Measurements from ENCODE around the gene TOMM20.
"Not testable (repeated sequence)": the region's sequence is repeated elsewhere in the genome, so short reads cannot be mapped to it uniquely, and the experiment has no call there.

The TOMM20 gene

DNA sequence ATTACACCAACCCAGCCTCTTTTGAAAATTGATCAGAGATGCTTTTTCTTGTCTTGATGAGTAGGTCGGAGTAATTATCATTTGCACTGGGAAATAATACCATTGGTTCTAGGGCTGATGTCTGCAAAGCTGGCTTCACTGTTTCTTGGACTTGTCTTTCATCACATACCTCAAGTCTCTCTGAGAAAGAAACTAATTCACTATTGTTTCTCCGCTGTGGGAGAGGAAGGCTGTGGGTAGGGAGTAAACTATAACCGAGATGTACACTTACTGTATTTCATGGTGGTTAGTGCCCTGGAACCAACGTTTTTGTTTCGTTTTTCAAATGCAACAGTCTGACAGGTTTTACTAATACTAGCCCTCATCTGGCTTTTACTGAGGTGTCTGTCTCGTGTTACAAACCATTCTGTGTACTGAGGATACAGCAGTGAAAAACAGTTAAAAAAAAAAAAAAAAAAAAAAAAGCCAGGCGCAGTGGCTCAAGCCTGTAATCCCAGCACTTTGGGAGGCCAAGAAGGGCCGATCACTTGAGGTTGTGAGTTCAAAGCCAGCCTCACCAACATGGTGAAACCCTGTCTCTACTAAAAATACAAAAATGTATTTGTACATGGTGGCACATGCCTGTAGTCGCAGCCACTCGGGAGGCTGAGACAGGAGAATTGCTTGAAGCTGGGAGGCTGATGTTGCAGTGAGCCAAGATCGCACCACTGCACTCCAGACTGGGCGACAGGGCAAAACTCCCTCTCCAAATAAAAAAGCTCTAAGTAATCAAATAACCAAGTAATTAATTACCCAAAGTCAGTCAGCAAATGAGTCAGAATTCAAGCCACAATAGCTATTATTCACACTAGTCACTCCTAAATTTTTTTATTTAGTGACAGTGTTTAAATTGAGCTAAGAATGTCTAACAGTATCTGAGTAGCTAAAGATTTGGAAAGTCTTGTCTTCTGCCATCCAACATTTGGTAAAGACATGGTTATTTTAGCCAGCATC lies 23.3 kb downstream of the TOMM20 start:
- Mint-ChIP-seq H3K9me3 (no peaks in the 10 kb centered on the region), H3K36me3 (ENCODE audit: low read depth) (peaks cover 42% of the 10 kb centered on the region), H3K4me1 (ENCODE audit: low read depth) (peaks cover 23% of the 10 kb centered on the region), H3K27ac (no peak overlapping the region), H3K27me3 (peaks cover 20% of the 10 kb centered on the region), H3K4me3 (no peak overlapping the region)
- intact Hi-C loops (cut with micrococcal nuclease): no loop called here

DNA sequence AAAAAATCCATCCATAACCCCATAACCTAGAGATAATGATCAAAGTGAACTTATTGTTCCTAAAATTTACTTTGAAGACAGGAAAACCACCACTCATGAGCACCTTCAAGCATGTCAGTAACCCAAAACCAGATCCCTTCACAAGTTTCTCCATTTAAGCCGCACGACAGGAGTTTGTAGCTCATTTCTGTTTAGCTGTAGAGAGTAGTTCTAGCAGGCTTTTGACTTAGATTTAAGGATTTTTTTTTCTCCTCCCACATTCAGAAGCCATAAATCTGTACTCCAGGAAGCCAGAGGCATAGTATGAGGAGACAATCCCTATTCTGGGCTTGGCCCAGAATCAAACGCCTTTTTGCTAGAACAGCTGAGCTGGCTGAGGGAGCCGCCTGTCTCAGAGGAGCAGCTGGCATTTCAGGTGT lies 25.6 kb downstream of the TOMM20 start:
- peaks cover 23% of the 10 kb centered on the region for H3K4me1 Mint-ChIP-seq (ENCODE audit: low read depth)
- no peak overlapping the region for H3K4me3 Mint-ChIP-seq
- intact Hi-C loops (cut with micrococcal nuclease): loop anchor here (5.0 kb wide), 1 partner anchor 314 kb away; no protein-coding TSS in a partner anchor
- no peak overlapping the region for H3K27ac Mint-ChIP-seq
- H3K36me3 Mint-ChIP-seq (ENCODE audit: low read depth): peaks cover 19% of the 10 kb centered on the region
- H3K9me3 Mint-ChIP-seq: no peaks in the 10 kb centered on the region
- peaks cover 25% of the 10 kb centered on the region for H3K27me3 Mint-ChIP-seq

GRCh38 chr1:235102259-235102582 lies 26.4 kb downstream of the TOMM20 start:
- intact Hi-C loops (cut with micrococcal nuclease): loop anchor here (5.0 kb wide), 1 partner anchor 315 kb away; no protein-coding TSS in a partner anchor
- H3K36me3 Mint-ChIP-seq (ENCODE audit: low read depth): peaks cover 11% of the 10 kb centered on the region
- no peaks in the 10 kb centered on the region for H3K9me3 Mint-ChIP-seq
- peaks cover 25% of the 10 kb centered on the region for H3K27me3 Mint-ChIP-seq
- no peak overlapping the region for H3K27ac Mint-ChIP-seq
- no peak overlapping the region for H3K4me3 Mint-ChIP-seq
- H3K4me1 Mint-ChIP-seq (ENCODE audit: low read depth): peaks cover 23% of the 10 kb centered on the region

GRCh38 chr1:235101558-235102258 lies 26.9 kb downstream of the TOMM20 start:
- H3K4me1 Mint-ChIP-seq (ENCODE audit: low read depth): peaks cover 23% of the 10 kb centered on the region
- H3K27ac Mint-ChIP-seq: no peak overlapping the region
- H3K4me3 Mint-ChIP-seq: no peak overlapping the region
- peaks cover 6% of the 10 kb centered on the region for H3K36me3 Mint-ChIP-seq (ENCODE audit: low read depth)
- H3K9me3 Mint-ChIP-seq: no peaks in the 10 kb centered on the region
- intact Hi-C loops (cut with micrococcal nuclease): loop anchor here (5.0 kb wide), 1 partner anchor 316 kb away; no protein-coding TSS in a partner anchor
- H3K27me3 Mint-ChIP-seq: peaks cover 25% of the 10 kb centered on the region

DNA sequence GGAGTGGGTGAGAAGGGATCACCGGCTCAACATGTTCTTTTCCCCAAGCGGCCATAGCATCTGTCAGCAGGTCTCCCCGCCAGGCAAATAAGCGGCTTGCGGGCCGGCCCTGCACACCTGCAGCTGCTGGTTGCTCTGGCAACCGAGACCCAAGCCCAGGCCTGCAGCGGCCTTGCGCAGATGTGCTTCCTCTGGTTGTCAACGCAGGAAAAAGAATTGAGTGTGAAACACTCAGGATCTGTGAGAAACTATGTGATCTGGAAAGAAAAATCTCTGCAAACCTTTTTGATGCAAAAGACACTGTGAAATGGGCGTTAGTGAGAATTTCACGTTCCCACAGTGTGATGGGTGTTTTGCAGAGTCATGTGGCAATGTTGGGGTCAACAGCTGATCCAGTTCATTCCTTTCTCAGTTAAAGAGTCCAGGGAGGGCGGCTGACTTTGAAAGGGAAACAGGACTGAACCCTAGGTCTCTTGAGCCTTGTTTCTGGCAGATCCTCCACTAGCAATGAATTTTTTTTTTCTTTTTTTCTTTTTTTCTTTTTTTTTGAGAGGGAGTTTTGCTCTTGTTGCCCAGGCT lies 28.4 kb downstream of the TOMM20 start:
- no peaks in the 10 kb centered on the region for H3K9me3 Mint-ChIP-seq
- H3K36me3 Mint-ChIP-seq (ENCODE audit: low read depth): peaks cover 5% of the 10 kb centered on the region
- H3K4me3 Mint-ChIP-seq: no peak overlapping the region
- H3K4me1 Mint-ChIP-seq (ENCODE audit: low read depth): peaks cover 23% of the 10 kb centered on the region
- no peak overlapping the region for H3K27ac Mint-ChIP-seq
- intact Hi-C loops (cut with micrococcal nuclease): loop anchor here (5.0 kb wide), 1 partner anchor 317 kb away; no protein-coding TSS in a partner anchor
- H3K27me3 Mint-ChIP-seq: peaks cover 26% of the 10 kb centered on the region

GRCh38 chr1:235098991-235099390 lies 29.6 kb downstream of the TOMM20 start:
- Mint-ChIP-seq H3K4me3 (no peak overlapping the region), H3K27me3 (peaks cover 22% of the 10 kb centered on the region), H3K4me1 (ENCODE audit: low read depth) (peaks cover 16% of the 10 kb centered on the region), H3K27ac (no peak overlapping the region), H3K36me3 (ENCODE audit: low read depth) (peaks cover 4% of the 10 kb centered on the region), H3K9me3 (no peaks in the 10 kb centered on the region)
- intact Hi-C loops (cut with micrococcal nuclease): no loop called here

DNA sequence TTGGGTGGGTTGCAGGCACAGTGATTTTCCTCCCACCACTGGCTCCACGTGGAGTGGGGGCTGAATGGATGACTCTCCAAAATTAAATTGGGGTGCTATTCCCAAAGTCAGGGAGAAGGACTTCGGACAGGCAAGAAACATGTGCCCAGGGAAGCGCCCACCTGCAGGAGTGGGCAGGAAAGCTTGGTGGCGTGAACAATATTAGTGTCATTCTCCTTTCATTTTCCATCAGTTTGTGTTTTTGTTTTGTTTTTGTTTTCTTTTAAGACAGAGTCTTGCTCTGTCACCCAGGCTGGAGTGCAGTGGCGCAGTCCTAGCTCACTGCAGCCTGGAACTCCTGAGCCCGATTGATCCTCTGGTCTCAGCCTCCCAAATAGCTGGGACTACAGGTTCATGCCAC lies 30.1 kb downstream of the TOMM20 start:
- Mint-ChIP-seq H3K4me3 (no peak overlapping the region), H3K27me3 (peaks cover 18% of the 10 kb centered on the region), H3K4me1 (ENCODE audit: low read depth) (peaks cover 17% of the 10 kb centered on the region), H3K9me3 (no peaks in the 10 kb centered on the region), H3K36me3 (ENCODE audit: low read depth) (no peaks in the 10 kb centered on the region), H3K27ac (no peak overlapping the region)
- intact Hi-C loops (cut with micrococcal nuclease): no loop called here

DNA sequence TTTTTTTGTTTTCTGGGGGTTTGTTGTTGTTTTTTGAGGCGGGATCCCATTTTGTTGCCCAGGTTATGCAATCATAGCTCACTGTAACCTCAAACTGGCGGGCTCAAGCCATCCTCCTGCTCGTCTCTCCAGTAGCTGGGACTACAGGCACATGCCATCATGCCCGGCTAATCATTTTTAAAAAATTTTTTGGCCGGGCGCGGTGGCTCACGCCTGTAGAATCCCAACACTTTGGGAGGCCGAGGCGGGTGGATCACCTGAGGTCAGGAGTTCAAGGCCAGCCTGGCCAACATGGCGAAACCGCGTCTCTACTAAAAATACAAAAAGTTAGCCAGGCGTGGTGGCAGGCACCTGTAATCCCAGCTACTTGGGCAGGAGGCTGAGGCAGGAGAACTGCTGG lies 31.1 kb downstream of the TOMM20 start:
- H3K4me3 Mint-ChIP-seq; H3K9me3 Mint-ChIP-seq; intact Hi-C loops (cut with micrococcal nuclease); H3K27ac Mint-ChIP-seq; H3K36me3 Mint-ChIP-seq (ENCODE audit: low read depth): not testable (repeated sequence)
- peaks cover 24% of the 10 kb centered on the region for H3K4me1 Mint-ChIP-seq (ENCODE audit: low read depth)
- H3K27me3 Mint-ChIP-seq: peaks cover 16% of the 10 kb centered on the region

DNA sequence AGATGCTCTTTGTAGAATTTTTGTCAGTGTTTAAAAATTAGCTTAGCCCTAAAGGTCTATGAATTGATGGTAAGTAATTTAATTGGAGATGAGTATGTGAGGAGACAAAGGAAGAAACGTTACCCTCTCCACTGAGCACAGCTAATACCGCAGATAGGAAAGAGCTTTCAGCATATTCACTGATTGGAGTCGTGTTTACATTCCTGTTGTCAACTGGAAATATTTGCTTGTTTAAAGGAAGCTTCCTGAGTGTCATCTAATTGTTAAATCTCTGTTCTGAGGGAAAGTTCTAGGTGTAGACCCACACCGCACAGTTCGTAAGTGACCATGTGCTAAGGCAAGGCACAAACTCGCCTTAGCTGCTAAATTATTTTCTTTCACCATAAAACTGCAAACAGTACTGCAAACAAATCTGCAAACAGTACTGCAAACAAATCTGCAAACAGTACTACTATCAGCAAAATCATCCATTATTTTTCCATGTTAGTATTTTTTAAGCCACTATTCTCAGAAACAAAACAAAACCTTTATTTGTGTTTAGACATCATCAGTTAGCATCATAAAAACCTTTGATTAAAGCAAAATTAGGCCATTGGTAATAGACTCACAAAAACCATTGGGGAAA lies 32.6 kb downstream of the TOMM20 start:
- H3K27ac Mint-ChIP-seq: no peak overlapping the region
- H3K4me3 Mint-ChIP-seq: no peak overlapping the region
- H3K4me1 Mint-ChIP-seq (ENCODE audit: low read depth): peaks cover 15% of the 10 kb centered on the region
- H3K36me3 Mint-ChIP-seq (ENCODE audit: low read depth): no peaks in the 10 kb centered on the region
- H3K27me3 Mint-ChIP-seq: peaks cover 13% of the 10 kb centered on the region
- H3K9me3 Mint-ChIP-seq: no peaks in the 10 kb centered on the region
- intact Hi-C loops (cut with micrococcal nuclease): no loop called here

- H3K4me3 Mint-ChIP-seq: no peak overlapping the region
- peaks cover 21% of the 10 kb centered on the region for H3K27me3 Mint-ChIP-seq
- intact Hi-C loops (cut with micrococcal nuclease): no loop called here
- H3K27ac Mint-ChIP-seq: no peak overlapping the region
- H3K36me3 Mint-ChIP-seq (ENCODE audit: low read depth): no peaks in the 10 kb centered on the region
- no peaks in the 10 kb centered on the region for H3K9me3 Mint-ChIP-seq
- peaks cover 22% of the 10 kb centered on the region for H3K4me1 Mint-ChIP-seq (ENCODE audit: low read depth)
These were observed 34.7 kb downstream of the TOMM20 start for GRCh38 chr1:235093696-235094592.

DNA sequence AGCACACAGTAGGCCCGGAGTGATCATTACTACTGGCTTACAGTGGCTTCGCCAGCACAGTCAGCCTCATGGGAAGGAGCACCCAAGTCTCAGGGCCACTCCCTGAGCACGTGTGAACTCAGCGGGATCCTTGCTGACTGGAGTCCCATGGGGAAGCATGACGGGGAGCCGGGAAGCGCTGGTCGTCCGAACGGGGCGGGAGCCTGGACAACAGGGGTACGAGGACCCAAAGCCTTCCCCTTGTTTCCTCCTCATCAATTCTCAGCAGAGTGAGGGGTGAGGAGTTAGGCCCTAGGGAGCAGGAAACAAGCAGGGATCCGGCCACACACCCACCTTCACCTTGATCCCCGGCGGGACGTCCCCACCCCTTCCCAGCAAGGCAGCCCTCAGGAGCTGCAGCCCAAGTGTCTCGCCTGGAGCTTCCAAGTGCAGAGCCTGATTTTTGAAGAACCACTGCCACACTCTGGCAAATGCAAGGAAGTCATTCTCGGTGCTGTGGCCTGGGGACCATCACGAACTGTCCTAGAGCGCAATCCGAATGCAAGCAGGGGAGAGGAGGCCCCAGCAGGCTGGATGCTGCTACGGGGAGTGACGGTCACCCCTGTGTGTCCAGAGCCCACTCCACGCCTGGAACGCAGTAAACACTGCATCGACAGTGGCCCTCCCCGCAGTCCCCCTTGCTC lies 35.5 kb downstream of the TOMM20 start:
- Mint-ChIP-seq H3K4me3 (no peak overlapping the region), H3K4me1 (ENCODE audit: low read depth) (peaks cover 22% of the 10 kb centered on the region), H3K27me3 (peaks cover 18% of the 10 kb centered on the region), H3K9me3 (no peaks in the 10 kb centered on the region), H3K27ac (no peak overlapping the region), H3K36me3 (ENCODE audit: low read depth) (no peaks in the 10 kb centered on the region)
- intact Hi-C loops (cut with micrococcal nuclease): no loop called here

DNA sequence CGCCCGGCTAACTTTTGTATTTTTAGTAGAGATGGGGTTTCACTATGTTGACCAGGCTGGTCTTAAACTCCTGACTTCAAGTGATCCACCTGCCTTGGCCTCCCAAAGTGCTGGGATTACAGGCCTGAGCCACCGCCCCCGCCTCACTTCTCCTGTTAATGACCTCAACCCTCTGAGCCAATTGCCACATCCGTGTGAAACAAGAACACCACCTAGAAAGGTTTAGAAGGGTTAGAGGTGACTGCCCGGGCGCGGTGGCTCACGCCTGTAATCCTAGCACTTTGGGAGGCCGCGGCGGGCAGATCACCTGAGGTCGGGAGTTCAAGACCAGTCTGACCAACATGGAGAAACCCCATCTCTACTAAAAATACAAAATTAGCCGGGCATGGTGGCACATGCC lies 36.2 kb downstream of the TOMM20 start:
- H3K4me3 Mint-ChIP-seq; intact Hi-C loops (cut with micrococcal nuclease); H3K36me3 Mint-ChIP-seq (ENCODE audit: low read depth); H3K9me3 Mint-ChIP-seq; H3K27ac Mint-ChIP-seq: not testable (repeated sequence)
- peaks cover 16% of the 10 kb centered on the region for H3K27me3 Mint-ChIP-seq
- peaks cover 22% of the 10 kb centered on the region for H3K4me1 Mint-ChIP-seq (ENCODE audit: low read depth)

Data from dendritic cell treated with granulocyte-macrophage colony-stimulating factor and Interleukin-4, amounts not matched to agents 40 ng/mL and 50 ng/mL, for 4 days (primary cell).